HG03066 (cell line): ENCODE measurements around the gene KLF2.

Source experiments
- ATAC-seq: cut with Tn5 transposase; IDR thresholded peaks from one replicate; pipeline ENCODE4 v1.9.1; 2021; ENCODE audit warnings: low read depth; ENCODE audit not compliant: unreplicated experiment

Gene KLF2

DNA sequence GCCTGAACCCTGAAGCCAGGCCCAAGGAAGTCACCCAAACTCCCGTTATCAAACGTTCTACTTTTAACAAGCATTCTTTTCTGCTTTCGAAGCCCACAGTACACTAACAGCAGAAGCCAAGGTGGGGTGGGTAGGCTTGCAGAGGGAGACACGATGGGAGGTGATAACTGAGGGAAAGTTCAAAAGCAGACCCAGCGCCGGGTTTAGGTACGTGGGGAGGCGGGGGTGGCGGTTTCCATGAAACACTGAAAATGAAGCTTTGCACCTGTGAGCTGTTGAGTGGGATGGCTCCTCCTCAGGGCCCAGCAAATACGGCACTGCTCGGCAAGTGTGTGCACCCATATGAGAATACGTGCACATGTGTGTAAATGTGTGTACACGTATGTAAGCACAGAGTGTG lies 49.8 kb downstream of the KLF2 start:
- no peak for ATAC-seq

DNA sequence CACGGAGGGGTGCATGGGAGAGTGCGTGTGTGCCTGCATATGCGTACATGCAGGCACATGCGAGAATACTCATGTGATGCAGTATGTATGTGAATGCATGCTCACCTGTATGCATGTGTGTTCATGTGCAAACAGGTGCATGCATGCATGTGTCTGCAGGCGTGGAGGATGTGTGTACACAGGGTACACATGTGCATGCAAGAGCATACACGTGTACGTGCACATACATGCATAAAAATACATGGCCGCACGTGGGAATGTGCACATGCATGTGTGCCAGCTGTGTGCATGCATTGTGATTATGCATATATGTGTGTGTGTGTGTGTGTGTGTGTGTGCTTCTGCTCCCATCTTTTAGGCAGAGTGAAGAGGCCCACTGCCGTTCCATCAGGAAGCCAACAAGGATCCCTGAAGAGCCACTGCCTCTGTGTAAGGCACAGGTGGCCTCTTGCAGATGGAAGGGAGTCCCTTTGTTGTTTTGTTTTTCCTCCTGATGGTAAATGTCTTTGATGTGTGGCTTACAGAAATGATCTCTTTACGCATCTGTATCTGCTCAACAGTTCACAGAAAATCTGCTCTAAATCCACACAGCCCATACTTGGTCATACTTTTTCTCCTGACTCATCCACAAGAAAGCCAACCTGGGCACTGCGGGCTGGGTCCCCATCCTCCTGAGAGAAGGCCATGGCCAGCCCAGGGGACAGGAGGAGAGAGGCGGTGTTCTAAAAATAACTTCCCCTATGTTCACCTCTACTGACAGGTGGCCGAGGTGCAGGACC lies 50.7 kb downstream of the KLF2 start:
- no peak for ATAC-seq

DNA sequence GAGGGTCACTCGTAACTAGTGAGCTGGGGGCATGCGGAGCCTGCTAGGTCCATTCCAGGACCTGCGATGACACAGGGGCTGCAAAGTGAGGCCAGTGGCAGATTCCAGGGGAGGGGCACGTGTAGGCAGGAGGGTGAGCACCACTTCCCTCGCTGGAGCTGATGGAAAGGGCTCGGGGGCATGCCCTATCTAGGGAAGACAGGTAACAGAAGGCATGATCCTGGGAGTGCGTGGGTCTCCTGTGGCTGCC lies 51.2 kb downstream of the KLF2 start:
- ATAC-seq, result no peak

DNA sequence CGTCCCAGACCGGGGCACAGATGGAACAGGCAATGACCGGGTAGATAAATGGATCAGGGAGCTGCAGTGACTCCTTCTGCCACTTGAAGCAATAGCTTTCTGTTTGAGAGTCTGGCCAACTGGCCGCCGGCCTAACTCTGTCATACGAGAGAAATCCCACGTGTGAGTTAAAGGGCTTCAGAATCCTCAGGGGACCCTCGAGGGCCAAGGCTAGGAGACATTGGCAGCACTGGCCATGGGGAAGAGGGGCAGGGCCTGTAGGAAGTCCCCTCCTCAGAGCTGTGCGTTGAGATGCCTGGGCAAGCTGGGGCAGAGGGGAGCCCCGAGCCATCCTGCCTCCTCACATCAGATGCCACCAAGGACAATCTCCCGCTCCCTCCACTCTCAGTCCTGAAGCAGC lies 51.6 kb downstream of the KLF2 start:
- no peak for ATAC-seq

DNA sequence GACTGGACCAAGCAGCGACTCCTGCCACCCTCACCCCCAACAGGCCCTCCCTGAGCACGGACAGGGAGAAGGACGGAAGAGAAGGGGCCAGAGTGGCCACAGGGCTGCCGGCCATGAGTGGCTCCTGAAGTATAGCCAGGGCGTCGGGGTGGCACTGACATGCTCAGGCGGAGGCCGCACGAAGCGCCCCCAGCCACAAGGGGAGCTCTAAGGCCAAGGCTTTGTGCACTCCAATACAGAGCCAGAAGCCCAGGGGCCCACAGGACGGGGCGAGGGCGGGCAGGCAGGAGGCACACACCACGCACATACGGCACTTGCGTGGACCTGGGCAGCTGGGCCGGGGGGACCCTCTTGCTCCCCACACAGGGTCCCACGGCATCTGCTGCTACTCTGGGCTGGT lies 52.0 kb downstream of the KLF2 start:
- ATAC-seq, result no peak

DNA sequence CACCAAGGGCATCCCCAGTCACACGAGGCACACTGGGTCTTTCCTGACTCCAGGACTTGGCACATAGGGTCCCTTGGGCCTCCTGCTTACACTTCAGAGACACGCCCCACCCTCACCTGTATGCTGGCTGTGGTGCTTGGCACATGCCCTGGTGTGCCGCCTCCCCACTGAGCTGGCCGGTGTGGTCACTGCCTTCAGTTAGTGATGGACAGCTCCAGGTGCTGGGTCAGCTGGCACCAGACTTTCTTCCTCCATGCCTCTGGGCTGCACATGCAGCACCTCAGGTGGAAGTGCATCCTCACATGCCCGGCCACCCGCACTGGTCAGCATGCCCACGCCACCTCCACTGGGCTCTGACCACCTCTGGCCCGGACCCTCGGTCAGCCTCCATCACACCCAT lies 52.9 kb downstream of the KLF2 start:
- no peak for ATAC-seq
